Natural killer cell (primary cell): ENCODE measurements around the gene TMEM132A. TPM values are rescaled to one million over a fixed set of nuclear protein-coding genes. Genes with fewer than 3 reads are reported as not detected.

ENCODE experiments used
- ATAC-seq, 3 donors: fragments of 150-1000 bp in 2 of 3; fragments of 200-7000 bp in 1 of 3; cut with Tn5 transposase; 1 replicate in 1 of 3; 2 replicates in 2 of 3; pipeline ENCODE4 v1.10.0; 2021; ENCODE audit warnings: mild to moderate bottlenecking in 2 of 3, moderate library complexity in 2 of 3
- DNase-seq, 2 donors: peaks; one replicate each; pipeline versions ENCODE4 v3.0.0 to v3.0.0-alpha.2; 2013 to 2021; ENCODE audit warnings: mixed read lengths in 1 of 2
- H3K27ac ChIP-seq: one replicate; pipeline ENCODE4 v1.5.1; 2013; ENCODE audit warnings: mild to moderate bottlenecking, low read length
- H3K27me3 ChIP-seq: one replicate; pipeline ENCODE4 v1.6.1; 2013; ENCODE audit warnings: low read length; ENCODE audit not compliant: control insufficient read depth, insufficient read depth
- H3K36me3 ChIP-seq: one replicate; pipeline ENCODE4 v1.6.1; 2013; ENCODE audit warnings: low read length; ENCODE audit not compliant: control insufficient read depth, insufficient read depth
- H3K4me1 ChIP-seq: one replicate; pipeline ENCODE4 v1.6.1; 2013; ENCODE audit warnings: low read length; ENCODE audit not compliant: control insufficient read depth, insufficient read depth
- H3K4me3 ChIP-seq: one replicate; pipeline ENCODE4 v1.5.1; 2013; ENCODE audit warnings: low read length
- H3K9me3 ChIP-seq: one replicate; pipeline ENCODE4 v1.6.1; 2013; ENCODE audit warnings: low read length; ENCODE audit not compliant: control insufficient read depth, insufficient read depth
- H3K27ac Mint-ChIP-seq, 2 donors: one replicate each; pipeline ENCODE4 v1.8.0; 2022; ENCODE audit warnings: mild to moderate bottlenecking in 2 of 2, mixed read lengths in 2 of 2, moderate library complexity in 1 of 2
- H3K27me3 Mint-ChIP-seq, 2 donors: one replicate each; pipeline ENCODE4 v1.8.0; 2022; ENCODE audit warnings: low read depth in 2 of 2, mixed read lengths in 2 of 2
- H3K36me3 Mint-ChIP-seq: one replicate; pipeline ENCODE4 v1.8.0; 2022; ENCODE audit warnings: mixed read lengths
- H3K4me1 Mint-ChIP-seq, 2 donors: one replicate each; pipeline ENCODE4 v1.8.0; 2022; ENCODE audit warnings: mixed read lengths in 2 of 2
- H3K4me3 Mint-ChIP-seq: one replicate; pipeline ENCODE4 v1.8.0; 2022; ENCODE audit warnings: mild to moderate bottlenecking, moderate library complexity, mixed read lengths
- H3K9me3 Mint-ChIP-seq, 2 donors: one replicate each; pipeline ENCODE4 v1.8.0; 2022; ENCODE audit warnings: mixed read lengths in 2 of 2
- CTCF ChIP-seq: fragments of 200-600 bp; IDR thresholded peaks from one replicate; pipeline ENCODE4 v1.8.0; 2022; ENCODE audit warnings: antibody characterized with exemption
- WGBS: methylation state at CpG from one replicate; pipeline ENCODE4 v1.1.7; 2013; ENCODE audit warnings: missing lambda C conversion rate; ENCODE audit not compliant: insufficient coverage; 5-methylcytosine and 5-hydroxymethylcytosine counted together
- intact Hi-C: fragments of 100-400 bp; cut with micrococcal nuclease; formaldehyde crosslinking; loops from one replicate; pipeline ENCODE4 v1.14.2; 2022
- total RNA-seq, 4 donors: library from RNA; stranded (reverse); fragments of 120-200 nt in 1 of 4; gene quantifications; one replicate each; pipeline versions ENCODE4 v1.2.3 to v1.2.4, GENCODE V29; 2013 to 2022

Gene TMEM132A
- not detected for total RNA-seq
- total RNA-seq (2013) = 0.25 TPM

GRCh38 chr11:60924110-60924905 lies at the start of gene TMEM132A:
TMEM132A (plus strand) TSS chr11:60924460; CDS start chr11:60924634, 174 bp downstream.
- Mint-ChIP-seq H3K36me3 (peaks cover 8% of the 10 kb centered on the region), H3K27ac (peak within 1 kb of the TSS in 1 of 2 donors; percentile 63), H3K4me3 (peak within 1 kb of the TSS; percentile 76), H3K27me3 (peaks cover 7 to 23% of the 10 kb centered on the region in 2 donors), H3K4me1 (peaks cover 5 to 18% of the 10 kb centered on the region in 2 donors), H3K9me3 (no peaks in the 10 kb centered on the region)
- H3K9me3 ChIP-seq = no peaks in the 10 kb centered on the region
- H3K4me3 ChIP-seq = peak within 1 kb of the TSS; percentile 21
- WGBS = under 1% methylated on average over 69 of the region's 69 CpGs
- peaks cover 24% of the 10 kb centered on the region for H3K4me1 ChIP-seq
- H3K27me3 ChIP-seq = peaks cover 19% of the 10 kb centered on the region
- H3K27ac ChIP-seq = no peak within 1 kb of the TSS
- ATAC-seq (peak in 2 of 3 donors; percentile 38 to 53), DNase-seq (peak in 1 of 2 donors; percentile 35)
- peaks cover 36% of the 10 kb centered on the region for H3K36me3 ChIP-seq
- intact Hi-C loops = no loop called here
- TF ChIP-seq CTCF = no peak

GRCh38 chr11:60875366-60876167 lies 48.7 kb upstream of the TMEM132A start:
- intact Hi-C loops = no loop called here
- H3K27me3 ChIP-seq = no peaks in the 10 kb centered on the region
- no peak overlapping the region for H3K4me3 ChIP-seq
- DNase-seq (no peak), ATAC-seq (no peak)
- no peaks in the 10 kb centered on the region for H3K9me3 Mint-ChIP-seq
- peaks cover 0 to 5% of the 10 kb centered on the region in 2 donors for H3K4me1 Mint-ChIP-seq
- H3K36me3 Mint-ChIP-seq = peaks cover 5% of the 10 kb centered on the region
- no peak overlapping the region for H3K27ac ChIP-seq
- WGBS = 96% methylated on average over 7 of the region's 7 CpGs
- no peaks in the 10 kb centered on the region for H3K9me3 ChIP-seq
- peaks cover 17% of the 10 kb centered on the region for H3K36me3 ChIP-seq
- no peak overlapping the region for H3K4me3 Mint-ChIP-seq
- TF ChIP-seq CTCF = no peak
- H3K4me1 ChIP-seq = peaks cover 9% of the 10 kb centered on the region
- no peaks in the 10 kb centered on the region for H3K27me3 Mint-ChIP-seq
- H3K27ac Mint-ChIP-seq = no peak overlapping the region

GRCh38 chr11:60876168-60876485 lies 48.1 kb upstream of the TMEM132A start:
- Histone ChIP-seq H3K4me3 (no peak overlapping the region), H3K9me3 (no peaks in the 10 kb centered on the region), H3K36me3 (peaks cover 22% of the 10 kb centered on the region), H3K27me3 (no peaks in the 10 kb centered on the region), H3K27ac (no peak overlapping the region), H3K4me1 (peaks cover 6% of the 10 kb centered on the region)
- H3K4me1 Mint-ChIP-seq = peaks cover 0 to 5% of the 10 kb centered on the region in 2 donors
- H3K4me3 Mint-ChIP-seq = no peak overlapping the region
- peaks cover 5% of the 10 kb centered on the region for H3K36me3 Mint-ChIP-seq
- intact Hi-C loops = no loop called here
- DNase-seq (no peak), ATAC-seq (no peak)
- 95% methylated on average over 2 of the region's 2 CpGs for WGBS
- H3K27ac Mint-ChIP-seq = no peak overlapping the region
- H3K9me3 Mint-ChIP-seq = no peaks in the 10 kb centered on the region
- no peaks in the 10 kb centered on the region for H3K27me3 Mint-ChIP-seq
- TF ChIP-seq CTCF = no peak
